Stimulated activated CD4-positive, alpha-beta T cell treated with anti-CD3 and anti-CD28 coated beads, TNF-alpha, amount 100 ng/mL, for 48 hours (primary cell): ENCODE results near the gene TXN2.

Experiments used
- DNase-seq, 3 donors: peaks; one replicate each; pipeline ENCODE4 v3.0.0-alpha.2; 2020; ENCODE audit warnings: low read depth in 3 of 3

The TXN2 gene

GRCh38 chr22:36486619-36487384 lies 5.4 kb upstream of the TXN2 start:
- DNase-seq, result peak; percentile 35 to 55 (median 44)

- DNase-seq, result no peak
Measured at GRCh38 chr22:36480941-36481392, 473 bp downstream of the TXN2 start.

- no peak for DNase-seq
Measured at GRCh38 chr22:36478966-36479365, 2.5 kb downstream of the TXN2 start.

DNA sequence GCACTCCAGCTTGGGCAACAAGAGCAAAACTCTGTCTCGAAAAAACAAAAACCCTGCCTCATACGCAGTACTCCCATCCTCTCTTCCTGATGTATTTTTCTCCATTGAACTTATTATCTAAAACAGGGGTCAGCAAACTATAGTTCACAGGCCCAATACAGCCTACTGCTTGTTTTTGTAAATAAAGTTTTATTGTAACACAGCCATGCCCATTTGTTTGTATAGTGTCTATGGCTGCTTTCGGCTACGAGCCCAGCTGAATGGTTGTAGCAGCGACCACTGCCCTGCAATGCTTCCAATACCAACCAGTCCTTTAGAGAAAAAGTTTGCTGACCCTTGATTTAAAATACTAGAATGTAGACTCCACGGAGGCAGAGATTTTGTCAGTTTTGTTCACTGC lies 6.1 kb downstream of the TXN2 start:
- no peak for DNase-seq

- DNase-seq, result no peak
Measured at GRCh38 chr22:36472689-36473088, 8.8 kb downstream of the TXN2 start.

DNA sequence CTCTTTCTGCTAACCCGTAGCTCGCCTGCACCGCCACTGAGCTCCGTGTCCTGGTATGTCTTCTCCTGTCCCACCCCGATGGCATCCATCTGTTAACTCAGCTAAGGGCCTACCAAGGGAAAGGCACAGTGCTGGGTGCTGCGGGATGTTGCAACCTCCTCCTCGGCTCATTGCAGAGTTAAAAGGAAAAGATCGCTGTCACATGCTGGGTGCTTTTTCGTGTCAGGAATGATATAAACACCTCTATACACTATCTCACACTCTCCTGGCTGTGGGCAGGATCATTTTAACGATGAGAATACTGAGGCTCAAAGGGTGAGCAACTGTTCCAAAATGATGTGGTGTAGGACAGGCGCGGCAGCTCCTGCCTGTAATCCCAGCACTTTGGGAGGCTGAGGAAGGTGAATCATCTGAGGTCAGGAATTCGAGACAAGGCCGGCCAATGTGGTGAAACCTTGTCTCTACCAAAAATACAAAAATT lies 10.1 kb downstream of the TXN2 start:
- no peak for DNase-seq

GRCh38 chr22:36470994-36471331 lies 10.5 kb downstream of the TXN2 start:
- no peak for DNase-seq

DNA sequence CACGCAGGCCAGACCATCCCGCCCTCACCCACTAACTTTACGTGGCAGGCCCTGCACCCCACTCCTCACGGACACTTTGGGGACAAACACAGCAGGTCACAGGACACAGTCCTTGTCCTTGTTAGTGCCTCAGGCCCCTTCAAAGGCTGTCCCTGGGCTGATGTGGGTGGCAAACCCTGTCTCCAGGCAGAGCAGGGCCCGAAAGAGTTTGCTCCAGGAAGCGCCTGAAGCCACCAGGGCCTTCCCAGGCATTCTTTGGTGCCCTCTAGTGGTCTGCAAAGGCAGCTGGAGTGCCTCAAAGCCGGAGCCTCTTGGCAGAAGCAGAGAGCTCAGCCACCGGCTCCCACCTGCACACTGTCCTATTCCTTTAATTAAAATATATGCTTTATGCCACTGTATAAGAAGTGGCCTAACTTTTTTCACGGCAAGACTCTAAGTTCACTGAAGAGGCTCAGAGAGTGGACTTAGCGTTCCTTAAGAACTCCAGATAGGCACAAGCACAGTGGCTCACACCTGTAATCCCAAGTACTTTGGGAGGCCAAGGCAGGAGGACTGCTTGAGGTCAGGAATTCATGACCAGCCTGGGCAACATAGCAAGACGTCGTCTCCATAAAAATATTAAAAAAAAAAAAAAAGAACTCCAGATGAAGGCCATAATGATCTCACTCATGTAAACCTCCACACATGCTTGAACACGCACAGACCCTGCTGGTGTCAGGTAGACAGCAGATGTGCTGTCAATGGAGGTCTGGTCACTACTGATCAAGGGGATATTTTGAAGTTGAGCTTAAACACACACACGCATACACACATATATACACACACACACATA lies 11.1 kb downstream of the TXN2 start:
- peak; percentile 58 to 67 (median 67) for DNase-seq

- no peak for DNase-seq
Measured at GRCh38 chr22:36469094-36469710, 12.2 kb downstream of the TXN2 start.

- DNase-seq, result no peak
Measured at GRCh38 chr22:36467946-36468345, 13.5 kb downstream of the TXN2 start.

DNA sequence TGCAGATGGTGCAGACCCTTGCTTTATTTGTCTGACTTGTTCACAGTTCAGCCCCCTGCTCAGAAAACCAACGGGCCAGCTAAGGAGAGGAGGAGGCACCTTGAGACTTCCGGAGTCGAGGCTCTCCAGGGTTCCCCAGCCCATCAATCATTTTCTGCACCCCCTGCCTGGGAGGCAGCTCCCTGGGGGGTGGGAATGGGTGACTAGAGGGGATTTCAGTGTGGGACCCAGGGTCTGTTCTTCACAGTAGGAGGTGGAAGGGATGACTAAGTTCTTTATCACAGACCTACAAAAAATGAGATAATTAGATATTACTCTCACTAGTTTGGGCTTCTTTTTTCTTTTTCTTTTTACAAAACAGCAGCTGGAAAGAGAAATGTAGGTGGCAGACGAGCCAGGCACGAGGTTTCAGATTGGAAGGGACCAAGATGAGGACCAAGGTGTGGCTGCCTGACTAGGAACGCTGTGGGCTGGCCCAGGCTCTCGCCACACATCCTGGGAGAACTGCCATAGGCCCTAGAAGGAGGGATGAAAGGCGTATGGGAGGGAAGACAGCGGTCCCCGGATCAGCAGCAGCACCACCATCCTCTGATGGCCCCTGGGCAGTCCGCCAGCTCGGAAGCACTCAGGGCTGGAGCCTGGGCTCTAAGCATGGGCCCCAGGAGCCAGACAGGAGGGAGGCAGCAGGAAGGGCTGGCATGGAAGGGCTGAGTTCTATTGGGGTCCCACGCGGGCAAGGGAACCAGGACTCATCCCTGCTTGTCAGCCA lies 14.2 kb downstream of the TXN2 start:
- no peak for DNase-seq

DNA sequence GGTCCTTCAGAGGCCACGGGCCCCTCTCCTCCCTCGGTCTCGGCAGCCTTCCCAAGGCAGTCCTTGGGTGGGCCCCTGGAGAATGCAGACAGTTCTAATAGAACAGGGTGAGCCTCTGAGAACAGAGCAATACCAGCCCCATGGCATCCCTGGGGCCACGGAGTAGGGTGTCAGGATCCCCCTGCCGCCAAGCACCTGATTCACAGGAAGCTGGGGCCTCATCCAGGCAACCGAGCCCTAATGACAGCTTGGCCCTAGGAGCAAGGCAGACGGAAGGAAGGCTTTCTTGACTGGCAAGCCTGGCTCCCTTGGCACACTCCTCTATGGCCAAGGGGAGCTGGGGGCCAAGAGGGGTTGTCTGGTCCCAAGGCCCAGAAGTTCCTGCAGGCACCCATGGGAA lies 15.2 kb downstream of the TXN2 start:
- DNase-seq, result no peak

DNA sequence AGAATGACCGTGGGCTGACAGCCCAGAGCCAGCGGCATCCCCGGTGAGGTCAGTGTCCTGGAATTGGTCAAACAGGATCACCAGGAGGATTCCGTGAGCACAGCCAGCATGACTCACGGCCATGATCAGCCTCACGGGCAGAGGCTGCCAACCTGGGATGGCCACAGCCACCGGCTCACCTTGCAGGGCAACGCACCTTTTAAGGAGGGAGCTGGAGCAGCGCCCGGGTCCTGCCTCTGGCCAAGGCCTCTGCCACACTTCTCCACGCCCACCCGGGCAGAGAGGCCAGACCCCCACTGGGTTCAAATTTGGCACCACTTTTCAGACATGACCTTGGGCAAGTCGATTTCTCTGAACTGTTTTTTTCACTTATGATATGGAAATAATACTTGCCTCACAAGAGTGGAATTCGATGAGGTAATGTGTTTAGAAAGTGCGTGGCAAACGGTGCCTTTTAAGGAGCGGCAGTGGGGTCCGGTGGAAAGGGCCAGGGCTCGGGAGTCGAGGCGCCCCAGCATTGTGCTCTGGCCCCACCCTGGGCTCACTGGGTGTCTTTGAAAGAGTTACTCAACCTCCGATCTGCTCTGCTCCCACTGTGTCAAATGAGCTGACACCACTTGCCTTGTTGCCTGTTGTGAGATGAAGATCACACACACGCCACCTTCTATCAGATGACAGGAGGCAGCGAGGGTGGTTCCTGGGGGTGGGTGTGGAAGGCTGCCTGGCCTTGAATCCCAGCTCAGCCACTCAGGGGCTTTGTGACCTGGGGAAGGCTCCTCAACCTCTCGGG lies 16.0 kb downstream of the TXN2 start:
- no peak for DNase-seq

GRCh38 chr22:36464715-36465231 lies 16.7 kb downstream of the TXN2 start:
- no peak for DNase-seq

GRCh38 chr22:36463783-36464184 lies 17.7 kb downstream of the TXN2 start:
- no peak for DNase-seq

- no peak for DNase-seq
Measured at GRCh38 chr22:36461665-36462649, 19.5 kb downstream of the TXN2 start.

DNA sequence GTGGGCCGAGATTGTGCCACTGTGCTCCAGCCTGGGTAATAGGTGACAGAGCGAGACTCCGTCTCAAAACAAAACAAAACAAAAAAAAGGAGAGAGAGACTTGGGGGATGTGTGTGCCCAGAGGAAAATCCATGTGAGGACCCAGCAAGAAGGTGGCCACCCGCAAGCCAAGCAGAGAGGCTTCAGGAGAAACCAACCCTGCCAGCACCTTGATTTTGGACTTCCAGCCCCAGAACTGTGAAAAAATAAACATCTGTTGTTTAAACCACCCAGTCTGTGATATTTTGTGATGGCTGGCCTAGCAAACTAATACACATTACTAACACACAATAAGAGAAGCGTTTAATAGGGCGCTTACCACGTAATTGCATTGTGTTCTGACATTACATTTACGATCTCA lies 21.2 kb downstream of the TXN2 start:
- no peak for DNase-seq

- no peak for DNase-seq
Measured at GRCh38 chr22:36457688-36458450, 23.6 kb downstream of the TXN2 start.

GRCh38 chr22:36456464-36456845 lies 25.0 kb downstream of the TXN2 start:
- no peak for DNase-seq
